Activated naive CD8-positive, alpha-beta T cell treated with anti-CD3 and anti-CD28 coated beads, Interleukin-2, amount 50 U/mL, for 16 hours (primary cell): ENCODE results near the gene FPGS.

Source experiments
- DNase-seq: peaks from one replicate; pipeline ENCODE4 v3.0.0-alpha.2; 2020; ENCODE audit warnings: low read depth, low spot score

Gene FPGS

DNA sequence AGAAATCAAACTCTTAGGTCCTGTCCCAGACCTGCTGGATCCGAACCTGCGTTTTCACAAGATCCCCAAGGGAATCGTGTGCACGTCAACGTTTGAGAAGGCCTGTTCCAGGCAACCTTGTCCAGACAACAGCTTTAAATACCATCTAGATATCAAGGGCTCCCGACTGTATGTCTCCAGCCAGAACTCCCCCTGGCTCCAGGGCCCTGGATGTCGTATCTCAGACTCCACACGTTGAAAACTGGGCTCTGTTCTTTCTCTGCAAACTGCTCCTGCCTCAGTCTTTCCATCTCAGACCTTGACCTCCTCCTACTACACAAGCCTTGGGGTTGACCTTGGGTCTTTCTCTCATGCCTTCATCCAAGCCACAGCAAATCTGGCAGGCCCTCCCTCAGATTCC lies 57.6 kb downstream of the FPGS start:
- no peak for DNase-seq

DNA sequence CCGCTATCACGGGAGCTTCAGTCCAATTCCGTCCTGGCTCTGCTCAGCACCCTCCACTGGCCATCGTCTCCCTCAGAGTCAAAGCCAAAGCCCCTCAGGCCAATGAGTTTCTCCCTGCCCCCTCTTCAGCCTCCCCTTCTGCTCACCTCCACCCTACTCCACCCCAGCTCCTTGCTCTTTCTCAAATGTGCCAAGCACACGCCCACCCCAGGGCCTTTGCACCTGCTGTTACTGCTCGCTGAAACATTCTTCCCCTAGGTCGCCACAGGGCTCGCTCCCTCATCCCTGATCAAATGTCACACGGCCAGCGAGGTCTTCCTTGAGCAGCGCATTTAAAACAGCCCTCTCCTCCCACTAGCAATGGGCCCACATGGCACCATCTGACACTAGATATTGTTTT lies 58.1 kb downstream of the FPGS start:
- DNase-seq, result no peak

DNA sequence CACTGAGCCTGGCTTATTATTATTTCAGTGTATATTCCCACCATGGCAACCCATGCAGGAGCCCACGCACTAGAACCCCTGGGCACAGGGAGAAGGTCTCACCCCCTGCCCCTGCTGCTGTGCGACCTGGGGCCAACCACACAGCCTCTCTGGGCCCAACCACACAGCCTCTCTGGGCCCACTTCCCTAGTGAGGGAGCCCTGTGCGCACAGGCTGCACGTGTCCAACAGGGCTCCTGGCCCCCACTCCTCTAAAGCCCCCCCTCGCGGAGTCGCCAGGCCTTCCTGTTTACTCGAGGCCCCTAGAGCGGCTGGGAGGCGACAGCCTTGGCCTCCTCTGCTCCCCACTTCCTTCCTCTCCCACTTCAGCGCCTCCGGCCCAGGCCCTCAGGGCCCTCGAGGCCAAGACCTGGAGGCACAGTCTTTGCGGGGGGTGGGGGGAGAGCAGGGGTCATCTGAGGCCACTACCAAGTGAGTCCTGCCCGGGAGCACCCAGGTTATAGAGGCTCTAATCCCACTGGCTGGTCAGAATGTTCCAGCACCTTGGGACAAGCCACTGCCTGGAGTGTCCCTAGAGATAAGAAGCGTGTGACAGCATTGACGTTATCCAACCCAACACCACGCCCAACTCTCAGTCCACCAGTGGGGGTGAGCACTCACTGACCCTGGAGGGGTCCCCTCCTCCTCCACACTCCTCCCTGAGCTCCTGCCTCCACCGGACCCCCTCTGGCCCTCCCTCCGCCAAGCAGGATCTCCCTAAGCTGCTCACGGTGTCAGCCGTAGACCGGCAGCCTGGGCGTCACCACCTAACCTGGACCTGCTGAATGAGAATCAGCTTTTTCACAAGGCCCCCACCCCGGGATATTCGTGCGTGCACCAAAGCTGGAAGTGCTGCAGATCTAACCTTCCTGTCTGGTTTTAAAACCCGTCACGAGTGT lies 59.7 kb downstream of the FPGS start:
- no peak for DNase-seq

DNA sequence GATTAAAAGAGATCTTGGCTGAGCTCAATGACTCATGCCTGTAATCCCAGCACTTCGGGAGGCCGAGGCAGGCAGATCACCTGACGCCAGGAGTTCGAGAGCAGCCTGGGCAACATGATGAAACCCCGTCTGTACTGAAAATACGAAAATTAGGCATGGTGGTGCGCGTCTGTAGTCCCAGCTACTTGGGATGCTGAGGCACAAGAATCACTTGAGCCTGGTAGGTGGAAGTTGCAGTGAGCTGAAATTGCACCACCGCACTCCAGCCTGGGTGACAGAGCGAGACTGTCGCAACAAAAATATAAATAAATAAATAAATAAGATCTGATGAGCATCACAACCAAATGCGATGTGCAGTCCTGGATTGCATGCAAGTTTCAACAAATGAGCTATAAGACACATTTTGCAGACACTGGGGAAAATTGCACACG lies 60.5 kb downstream of the FPGS start:
- no peak for DNase-seq
